Osteoblast (primary cell): ENCODE measurements around the gene NHLRC4. TPM values are rescaled to one million over a fixed set of nuclear protein-coding genes. Genes with fewer than 3 reads are reported as not detected.

Experiments used
- DNase-seq: peaks from one replicate; pipeline ENCODE4 v3.0.0; 2011; ENCODE audit warnings: low spot score, mixed read lengths; ENCODE audit not compliant: insufficient read length; ENCODE audit errors: missing footprints
- H2AFZ ChIP-seq: 2 replicates; pipeline ENCODE4 v1.6.0; 2011; ENCODE audit warnings: mild to moderate bottlenecking, low read length
- H3K27ac ChIP-seq: 2 replicates; pipeline ENCODE4 v1.5.1; 2011; ENCODE audit warnings: mild to moderate bottlenecking, low read depth, low read length, moderate library complexity
- H3K27me3 ChIP-seq: 2 replicates; pipeline ENCODE4 v1.6.0; 2012; ENCODE audit warnings: mild to moderate bottlenecking, control low read depth, inconsistent platforms, low read length, moderate library complexity; ENCODE audit not compliant: insufficient read depth
- H3K36me3 ChIP-seq: 2 replicates; pipeline ENCODE4 v1.5.1; 2011; ENCODE audit warnings: mild to moderate bottlenecking, low read length, control low read depth, moderate library complexity; ENCODE audit not compliant: insufficient read depth
- H3K4me1 ChIP-seq: 2 replicates; pipeline ENCODE4 v1.5.1; 2011; ENCODE audit warnings: mild to moderate bottlenecking, low read length, control low read depth, moderate library complexity; ENCODE audit not compliant: insufficient read depth
- H3K4me2 ChIP-seq: 2 replicates; pipeline ENCODE4 v1.6.0; 2011; ENCODE audit warnings: mild to moderate bottlenecking, low read length; ENCODE audit not compliant: insufficient read depth
- H3K4me3 ChIP-seq: fragments of 200-600 bp; sonication (generic); 3 replicates; pipeline ENCODE4 v1.5.1; 2012; ENCODE audit warnings: mild to moderate bottlenecking, low read length, inconsistent platforms; ENCODE audit not compliant: insufficient read depth
- H3K79me2 ChIP-seq: 2 replicates; pipeline ENCODE4 v1.6.0; 2012; ENCODE audit warnings: mild to moderate bottlenecking, low read length, control low read depth, inconsistent platforms; ENCODE audit not compliant: insufficient read depth
- H3K9me3 ChIP-seq: 2 replicates; pipeline ENCODE4 v1.5.1; 2011; ENCODE audit warnings: low read depth, low read length, control low read depth
- H4K20me1 ChIP-seq: 2 replicates; pipeline ENCODE4 v1.6.0; 2012; ENCODE audit warnings: mild to moderate bottlenecking, low read length, control low read depth; ENCODE audit not compliant: insufficient read depth
- total RNA-seq: library from RNA; depleted of rRNA; stranded (reverse); fragments of >200 nt; gene quantifications from 2 replicates; pipeline ENCODE4 v1.2.3, GENCODE V29; 2012
- TF ChIP-seq, protein P1 (sequence below): IDR thresholded peaks from 2 replicates; pipeline ENCODE4 v1.5.1; 2011; ENCODE audit warnings: mild to moderate bottlenecking, low read depth, low read length, moderate library complexity; ENCODE audit errors: extremely low read depth

The NHLRC4 gene
- 1.2 and 2.2 TPM in 2 replicates for total RNA-seq

DNA sequence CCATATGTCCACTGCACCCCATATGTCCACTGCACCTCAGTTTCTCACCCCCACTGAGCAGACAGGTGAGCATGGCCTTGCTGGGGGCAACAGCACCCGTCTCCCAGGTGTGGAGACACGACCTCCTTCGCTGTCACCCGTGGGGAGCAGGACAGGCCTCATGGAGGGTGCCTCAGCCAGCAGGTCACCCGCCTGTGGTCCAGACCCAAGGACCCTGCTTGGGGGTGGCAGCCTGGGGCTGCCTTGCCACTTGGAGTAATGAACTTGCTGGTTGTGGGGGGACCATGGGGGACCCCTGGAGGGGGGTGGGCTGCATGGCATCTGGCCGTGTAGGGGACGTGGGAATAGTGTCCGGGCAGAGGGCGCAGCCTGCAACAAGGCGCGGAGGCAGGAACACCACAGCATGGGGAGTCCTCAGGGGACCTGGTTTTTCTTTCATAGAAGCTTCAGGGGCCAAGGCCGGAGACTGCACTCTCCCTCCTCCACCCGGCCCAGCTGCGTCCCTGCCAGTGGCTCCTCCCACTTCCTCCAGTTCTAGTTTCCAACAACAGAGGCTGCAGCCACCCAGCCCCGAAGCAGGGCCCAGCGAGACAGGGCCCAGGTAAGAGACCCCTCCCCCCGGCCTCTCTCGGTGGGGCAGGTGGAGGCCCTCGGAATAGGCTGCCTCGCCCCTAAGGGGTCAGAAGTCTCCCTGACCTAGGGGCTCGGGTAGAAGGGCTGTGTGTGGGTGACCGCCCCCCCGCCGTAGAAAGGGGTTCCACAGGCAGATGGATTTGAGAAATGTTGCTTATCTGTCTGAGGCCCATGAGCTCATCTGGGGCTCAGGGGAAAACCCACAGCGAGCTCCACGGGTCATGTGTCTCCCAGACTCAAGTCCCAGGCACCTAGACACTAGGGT lies at the start of gene NHLRC4:
Gene NHLRC4 (plus strand): TSS at position 531 of the 898 bp plus-strand sequence. CDS start 1,043 bp downstream, outside the sequence.
- H3K9me3 ChIP-seq = no peaks in the 10 kb centered on the region
- peaks cover 9% of the 10 kb centered on the region for H3K27me3 ChIP-seq
- TF ChIP-seq, protein P1, sequence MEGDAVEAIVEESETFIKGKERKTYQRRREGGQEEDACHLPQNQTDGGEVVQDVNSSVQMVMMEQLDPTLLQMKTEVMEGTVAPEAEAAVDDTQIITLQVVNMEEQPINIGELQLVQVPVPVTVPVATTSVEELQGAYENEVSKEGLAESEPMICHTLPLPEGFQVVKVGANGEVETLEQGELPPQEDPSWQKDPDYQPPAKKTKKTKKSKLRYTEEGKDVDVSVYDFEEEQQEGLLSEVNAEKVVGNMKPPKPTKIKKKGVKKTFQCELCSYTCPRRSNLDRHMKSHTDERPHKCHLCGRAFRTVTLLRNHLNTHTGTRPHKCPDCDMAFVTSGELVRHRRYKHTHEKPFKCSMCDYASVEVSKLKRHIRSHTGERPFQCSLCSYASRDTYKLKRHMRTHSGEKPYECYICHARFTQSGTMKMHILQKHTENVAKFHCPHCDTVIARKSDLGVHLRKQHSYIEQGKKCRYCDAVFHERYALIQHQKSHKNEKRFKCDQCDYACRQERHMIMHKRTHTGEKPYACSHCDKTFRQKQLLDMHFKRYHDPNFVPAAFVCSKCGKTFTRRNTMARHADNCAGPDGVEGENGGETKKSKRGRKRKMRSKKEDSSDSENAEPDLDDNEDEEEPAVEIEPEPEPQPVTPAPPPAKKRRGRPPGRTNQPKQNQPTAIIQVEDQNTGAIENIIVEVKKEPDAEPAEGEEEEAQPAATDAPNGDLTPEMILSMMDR = no peak
- H3K36me3 ChIP-seq = no peaks in the 10 kb centered on the region
- H2AFZ ChIP-seq = no peak within 1 kb of the TSS
- peak within 1 kb of the TSS; percentile 13 for H3K4me3 ChIP-seq
- no peaks in the 10 kb centered on the region for H4K20me1 ChIP-seq
- H3K79me2 ChIP-seq = peaks cover 20% of the 10 kb centered on the region
- H3K4me1 ChIP-seq = peaks cover 5% of the 10 kb centered on the region
- DNase-seq = peak; percentile 98
- no peak within 1 kb of the TSS for H3K27ac ChIP-seq
- H3K4me2 ChIP-seq = peak within 1 kb of the TSS; percentile 28

DNA sequence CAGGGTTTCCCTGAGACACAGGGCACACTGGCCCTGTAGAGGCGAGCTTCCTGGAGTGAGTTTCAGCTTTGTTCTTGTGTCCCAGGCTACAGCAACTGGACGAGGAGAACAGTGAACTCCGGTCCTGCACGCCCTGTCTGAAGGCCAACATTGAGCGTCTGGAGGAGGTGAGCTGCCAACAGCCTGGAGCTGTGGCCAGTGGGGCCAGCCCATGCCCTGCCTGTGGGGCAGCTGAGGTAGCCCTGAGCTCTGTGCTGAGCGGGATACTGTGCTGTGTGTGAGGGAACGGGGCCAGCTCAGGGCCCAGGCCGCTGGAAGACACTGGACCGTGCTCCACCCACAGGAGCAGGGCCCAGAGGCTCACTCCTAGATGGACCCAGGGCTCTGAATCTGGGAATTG lies 47.9 kb upstream of the NHLRC4 start:
- H3K27ac ChIP-seq = no peak overlapping the region
- H3K79me2 ChIP-seq = no peaks in the 10 kb centered on the region
- H3K9me3 ChIP-seq = no peaks in the 10 kb centered on the region
- peaks cover 5% of the 10 kb centered on the region for H4K20me1 ChIP-seq
- H3K36me3 ChIP-seq = peaks cover 19% of the 10 kb centered on the region
- TF ChIP-seq, protein P1 = no peak
- no peak overlapping the region for H3K4me3 ChIP-seq
- H3K4me2 ChIP-seq = no peak overlapping the region
- no peaks in the 10 kb centered on the region for H3K4me1 ChIP-seq
- DNase-seq = no peak
- H3K27me3 ChIP-seq = no peaks in the 10 kb centered on the region
- H2AFZ ChIP-seq = no peak overlapping the region

DNA sequence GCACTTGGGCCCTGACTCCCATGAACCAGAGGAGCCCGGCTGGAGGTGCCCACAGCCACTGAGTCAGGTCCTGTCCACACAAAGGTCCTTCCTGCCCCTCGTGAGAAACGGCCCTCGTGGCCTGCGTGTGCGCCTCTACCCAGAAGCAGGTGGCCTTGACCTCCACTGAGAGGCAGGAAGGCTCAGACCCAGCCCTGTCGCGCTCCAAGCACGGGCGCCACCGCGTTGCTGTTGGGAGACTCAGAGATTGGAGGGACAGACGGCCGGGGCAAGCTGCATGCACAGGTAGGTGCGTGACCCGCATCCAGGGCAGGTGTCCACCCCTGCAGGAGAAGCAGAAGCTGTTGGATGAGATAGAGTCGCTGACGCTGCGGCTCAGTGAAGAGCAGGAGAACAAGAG lies 47.4 kb upstream of the NHLRC4 start:
- Histone ChIP-seq H4K20me1 (peaks cover 6% of the 10 kb centered on the region), H2AFZ (no peak overlapping the region), H3K9me3 (no peaks in the 10 kb centered on the region), H3K27me3 (no peaks in the 10 kb centered on the region), H3K27ac (no peak overlapping the region), H3K4me2 (no peak overlapping the region), H3K79me2 (peaks cover 5% of the 10 kb centered on the region), H3K36me3 (peaks cover 19% of the 10 kb centered on the region), H3K4me3 (no peak overlapping the region), H3K4me1 (no peaks in the 10 kb centered on the region)
- TF ChIP-seq, protein P1 = no peak
- DNase-seq = no peak
